ENCODE measurements around the gene SLC25A29. TPM values are rescaled to one million over a fixed set of nuclear protein-coding genes. Genes with fewer than 3 reads are reported as not detected.

The SLC25A29 gene
- total and polyA plus RNA-seq, 2 of the 13 experiments (the other 11 are each of a cell fraction or from before 2014, with no cell fraction given): 12.2 to 17.2 TPM

- DNase-seq (ENCODE audit: low spot score): no peak
- Histone ChIP-seq H3K9me3 (ENCODE audit: low read length) (no peaks in the 10 kb centered on the region), H2AFZ (ENCODE audit: low read length) (no peak overlapping the region), H3K79me2 (ENCODE audit: insufficient read depth, low read length) (peaks cover 94% of the 10 kb centered on the region), H3K36me3 (replicated peaks in 1 of 2; ENCODE audit: control insufficient read depth in 1 of 2, insufficient read depth in 2 of 2, low read length in 2 of 2) (peaks cover 5 to 13% of the 10 kb centered on the region in 2 experiments; a peak in 4 of 5 replicates), H3K4me2 (ENCODE audit: low read depth, low read length) (no peak overlapping the region), H3K27ac (ENCODE audit: extremely low read length, insufficient read depth, low read length) (no peak overlapping the region), H3K4me1 (ENCODE audit: insufficient read depth, low read length) (peaks cover 31% of the 10 kb centered on the region), H3K9ac (ENCODE audit: insufficient read depth, low read depth, low read length) (no peak overlapping the region), H3K4me3 (replicated peaks in 1 of 3; ENCODE audit: insufficient read depth in 1 of 3, low read depth in 2 of 3, low read length in 3 of 3) (no peak overlapping the region), H3K27me3 (ENCODE audit: control insufficient read depth in 1 of 2, insufficient read depth in 2 of 2, low read length in 2 of 2) (no peaks in the 10 kb centered on the region), H4K20me1 (ENCODE audit: insufficient read depth, low read length) (peaks cover 94% of the 10 kb centered on the region)
- intact Hi-C loops (cut with micrococcal nuclease; ENCODE audit: unreplicated experiment) (no loop called here), in situ Hi-C loops (cut with HindIII; ENCODE audit: extremely low pct_ligation_motif_present, low pct_unique_long_range_greater_than_20kb) (no loop called here)
- TF ChIP-seq ZNF121 (CRISPR knock-in tag; IDR thresholded peaks at IDR 0.05) (peak; percentile 92), SMC3 (IDR thresholded peaks at IDR 0.05; ENCODE audit: low read length) (no peak)
- ChIA-PET CTCF (ENCODE audit: low intra/inter-chr PET ratio, low total read pairs) (no interaction called here), POLR2A (no interaction called here)
- ATAC-seq: no peak
- FAIRE-seq: no peak
- no TSS peak for BruUV-seq (replicated peaks)
Measured at GRCh38 chr14:100252684-100253083, 53.6 kb downstream of the SLC25A29 start.

DNA sequence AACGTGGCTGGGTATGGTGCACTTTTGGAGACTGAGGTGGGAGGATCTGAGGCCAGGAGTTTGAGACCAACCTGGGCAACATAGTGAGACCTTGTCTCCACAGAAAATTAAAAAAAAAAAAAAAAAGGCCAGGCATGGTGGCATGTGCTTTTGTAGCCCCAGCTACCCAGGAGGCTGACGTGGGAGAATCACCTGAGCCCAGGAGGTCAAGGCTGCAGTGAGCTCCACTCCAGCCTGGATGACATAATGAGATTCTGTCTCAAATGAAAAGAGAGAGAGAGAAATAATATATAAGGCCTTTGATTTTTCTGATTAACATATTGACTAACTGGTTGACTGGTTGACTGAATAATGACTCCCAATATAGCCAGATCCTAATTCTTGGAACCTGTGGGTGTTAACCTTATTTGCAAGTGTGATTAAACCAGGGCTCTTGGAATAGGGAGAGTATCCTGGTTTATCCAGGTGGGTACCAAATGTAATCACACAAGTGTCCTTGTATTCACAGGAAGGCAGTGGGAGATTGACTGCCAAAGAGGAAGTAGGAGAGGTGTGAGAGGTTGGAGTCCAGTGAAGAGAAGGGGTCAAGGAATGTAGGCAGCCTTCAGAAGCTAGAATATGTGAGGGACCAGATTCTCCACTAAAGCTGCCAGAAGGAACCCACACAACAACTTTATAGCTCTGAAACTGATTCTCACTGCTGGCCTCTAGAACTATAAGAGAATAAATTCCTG is 55.3 kb downstream of the SLC25A29 start:
- POLR2A ChIA-PET: interaction anchor here (1.2 kb wide), 1 partner anchor 36 kb away, joined by 3 read pairs; no protein-coding TSS in a partner anchor

More for the DNA sequence above, 55.3 kb downstream of the SLC25A29 start:
- ATAC-seq (no peak), DNase-seq (ENCODE audit: low spot score) (no peak), FAIRE-seq (no peak)
- TF ChIP-seq RARA (CRISPR knock-in tag; IDR thresholded peaks at IDR 0.05) (peak; percentile 65), NR2F6 (IDR thresholded peaks at IDR 0.05) (no peak), NR2F6 (CRISPR knock-in tag; IDR thresholded peaks at IDR 0.05) (peak; percentile 33; the same call in 1 of the 2 replicates), SSRP1 (CRISPR knock-in tag; IDR thresholded peaks at IDR 0.05) (no peak)
- Histone ChIP-seq H4K20me1 (ENCODE audit: insufficient read depth, low read length) (peaks cover 94% of the 10 kb centered on the region), H3K36me3 (replicated peaks in 1 of 2; ENCODE audit: control insufficient read depth in 1 of 2, insufficient read depth in 2 of 2, low read length in 2 of 2) (peaks cover 3 to 13% of the 10 kb centered on the region in 2 experiments; a peak in 3 of 5 replicates), H3K9me3 (ENCODE audit: low read length) (no peaks in the 10 kb centered on the region), H3K4me1 (ENCODE audit: insufficient read depth, low read length) (peaks cover 49% of the 10 kb centered on the region), H3K79me2 (ENCODE audit: insufficient read depth, low read length) (peaks cover 94% of the 10 kb centered on the region), H3K4me3 (replicated peaks in 1 of 3; ENCODE audit: insufficient read depth in 1 of 3, low read depth in 2 of 3, low read length in 3 of 3) (no peak overlapping the region), H3K9ac (ENCODE audit: insufficient read depth, low read depth, low read length) (no peak overlapping the region), H3K27me3 (ENCODE audit: control insufficient read depth in 1 of 2, insufficient read depth in 2 of 2, low read length in 2 of 2) (no peaks in the 10 kb centered on the region), H3K4me2 (ENCODE audit: low read depth, low read length) (no peak overlapping the region), H2AFZ (ENCODE audit: low read length) (no peak overlapping the region), H3K27ac (ENCODE audit: extremely low read length, insufficient read depth, low read length) (no peak overlapping the region)
- in situ Hi-C loops (cut with HindIII; ENCODE audit: extremely low pct_ligation_motif_present, low pct_unique_long_range_greater_than_20kb) (no loop called here), intact Hi-C loops (cut with micrococcal nuclease; ENCODE audit: unreplicated experiment) (no loop called here)
- WGBS (ENCODE audit: low lambda C conversion rate): 83% methylated on average over 2 of the region's 2 CpGs
- BruUV-seq (replicated peaks): no TSS peak
- CTCF ChIA-PET (ENCODE audit: low intra/inter-chr PET ratio, low total read pairs): no interaction called here
